Breast epithelium (tissue), 3 donors: ENCODE measurements around the gene MYLK2.

Experiments used
- POLR2AphosphoS5 ChIP-seq, 3 donors: sonication (generic); formaldehyde crosslinking; IDR thresholded peaks; one replicate each; pipeline ENCODE4 v1.6.1; 2017; ENCODE audit warnings: antibody characterized with exemption in 3 of 3
- TF ChIP-seq, protein P1 (sequence below), 3 donors: fragments of 450-650 bp; IDR thresholded peaks; one replicate each; pipeline ENCODE4 v1.5.1; 2016 to 2017; ENCODE audit warnings: antibody characterized with exemption in 3 of 3, mild to moderate bottlenecking in 3 of 3, moderate library complexity in 3 of 3

DNA sequence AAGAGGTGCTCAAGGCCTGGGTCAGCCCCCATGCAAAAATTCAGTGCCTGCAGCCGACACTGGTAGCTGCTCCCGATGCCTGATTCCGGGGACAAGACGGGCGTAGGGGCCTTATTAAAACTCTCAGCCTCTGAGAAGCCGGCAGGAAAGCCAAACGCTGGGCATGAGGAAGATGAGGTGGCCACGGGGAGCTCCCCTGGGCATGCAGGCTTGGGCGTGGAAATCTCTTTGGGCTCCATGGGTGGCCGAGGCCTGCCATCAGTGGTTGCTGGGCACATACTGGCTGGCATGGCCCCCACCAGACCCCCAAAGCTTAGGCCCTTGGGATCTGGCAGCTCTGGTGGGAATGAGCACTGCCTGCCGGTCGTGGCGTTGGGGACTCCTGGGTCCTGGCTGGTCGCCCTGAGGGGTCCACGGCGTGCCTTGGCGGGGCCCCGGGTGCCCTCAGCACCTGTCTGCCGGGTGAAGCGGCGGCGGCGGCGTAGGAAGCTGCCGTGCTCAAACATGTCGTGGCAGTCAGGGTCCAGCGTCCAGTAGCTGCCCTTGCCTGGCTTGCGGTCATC, 25.7 kb downstream of the MYLK2 start:
- TF ChIP-seq, protein P1, sequence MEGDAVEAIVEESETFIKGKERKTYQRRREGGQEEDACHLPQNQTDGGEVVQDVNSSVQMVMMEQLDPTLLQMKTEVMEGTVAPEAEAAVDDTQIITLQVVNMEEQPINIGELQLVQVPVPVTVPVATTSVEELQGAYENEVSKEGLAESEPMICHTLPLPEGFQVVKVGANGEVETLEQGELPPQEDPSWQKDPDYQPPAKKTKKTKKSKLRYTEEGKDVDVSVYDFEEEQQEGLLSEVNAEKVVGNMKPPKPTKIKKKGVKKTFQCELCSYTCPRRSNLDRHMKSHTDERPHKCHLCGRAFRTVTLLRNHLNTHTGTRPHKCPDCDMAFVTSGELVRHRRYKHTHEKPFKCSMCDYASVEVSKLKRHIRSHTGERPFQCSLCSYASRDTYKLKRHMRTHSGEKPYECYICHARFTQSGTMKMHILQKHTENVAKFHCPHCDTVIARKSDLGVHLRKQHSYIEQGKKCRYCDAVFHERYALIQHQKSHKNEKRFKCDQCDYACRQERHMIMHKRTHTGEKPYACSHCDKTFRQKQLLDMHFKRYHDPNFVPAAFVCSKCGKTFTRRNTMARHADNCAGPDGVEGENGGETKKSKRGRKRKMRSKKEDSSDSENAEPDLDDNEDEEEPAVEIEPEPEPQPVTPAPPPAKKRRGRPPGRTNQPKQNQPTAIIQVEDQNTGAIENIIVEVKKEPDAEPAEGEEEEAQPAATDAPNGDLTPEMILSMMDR (IDR thresholded peaks at IDR 0.05): no peak
- TF ChIP-seq POLR2AphosphoS5 (IDR thresholded peaks at IDR 0.05): no peak
